Putamen (tissue), 1 donor: ENCODE measurements around the gene ARMC7.

ENCODE experiments used
- DNase-seq: peaks from one replicate; pipeline ENCODE4 v3.0.0-alpha.2; 2016; ENCODE audit warnings: low spot score

Gene ARMC7

DNA sequence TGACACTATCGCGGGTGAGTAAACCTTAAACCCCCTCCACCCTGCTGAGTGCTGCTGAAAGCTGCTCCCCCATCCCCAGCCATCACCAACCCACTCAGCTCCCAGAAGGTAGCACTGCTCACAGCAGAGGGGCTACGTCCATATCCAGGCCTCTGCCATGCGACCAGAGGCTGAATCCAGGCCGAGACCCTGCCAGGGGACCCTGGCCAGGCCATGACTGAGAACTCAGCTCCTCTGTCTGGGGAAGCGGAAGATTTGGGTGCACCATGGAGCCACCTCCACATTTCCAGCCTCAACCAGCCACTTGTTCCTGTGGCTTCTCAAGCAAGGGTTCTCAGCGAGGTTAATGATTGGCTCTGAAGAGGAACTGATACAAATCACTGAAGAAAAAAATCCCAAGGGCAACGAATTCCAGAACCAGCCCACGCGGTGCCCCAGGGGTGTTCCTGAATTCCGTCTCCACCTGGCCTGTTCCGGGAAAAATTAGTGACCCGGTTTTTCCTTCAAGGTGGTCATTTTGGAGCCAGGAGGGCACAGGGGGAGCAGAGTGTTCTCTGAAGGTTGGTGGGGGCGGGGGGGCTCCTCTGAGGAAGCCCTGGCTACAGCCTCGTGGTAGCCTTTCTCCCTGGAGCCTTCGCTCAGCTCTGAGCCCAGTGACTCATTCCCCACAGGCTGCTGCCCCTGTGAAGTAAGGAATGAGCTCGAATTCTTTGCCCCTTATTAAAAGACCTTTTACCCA, 31.3 kb upstream of the ARMC7 start:
- DNase-seq = no peak

DNA sequence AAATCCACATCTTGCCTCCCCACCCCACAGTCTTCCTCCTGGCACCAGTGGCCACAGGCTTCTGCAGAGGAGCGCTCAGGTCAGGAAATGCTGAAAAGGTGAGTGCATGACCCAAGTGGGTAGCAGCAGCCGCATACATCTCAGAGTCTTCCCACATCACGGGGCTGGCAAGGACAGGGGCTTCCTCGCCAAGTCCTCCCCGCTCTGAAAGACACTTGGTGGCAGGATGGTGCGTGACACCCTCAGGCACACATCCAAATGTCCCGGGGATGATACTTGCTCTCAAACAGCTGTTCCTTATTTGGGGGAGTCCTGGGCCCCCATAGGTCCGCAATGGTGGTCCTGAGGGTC, 30.8 kb upstream of the ARMC7 start:
- no peak for DNase-seq

DNA sequence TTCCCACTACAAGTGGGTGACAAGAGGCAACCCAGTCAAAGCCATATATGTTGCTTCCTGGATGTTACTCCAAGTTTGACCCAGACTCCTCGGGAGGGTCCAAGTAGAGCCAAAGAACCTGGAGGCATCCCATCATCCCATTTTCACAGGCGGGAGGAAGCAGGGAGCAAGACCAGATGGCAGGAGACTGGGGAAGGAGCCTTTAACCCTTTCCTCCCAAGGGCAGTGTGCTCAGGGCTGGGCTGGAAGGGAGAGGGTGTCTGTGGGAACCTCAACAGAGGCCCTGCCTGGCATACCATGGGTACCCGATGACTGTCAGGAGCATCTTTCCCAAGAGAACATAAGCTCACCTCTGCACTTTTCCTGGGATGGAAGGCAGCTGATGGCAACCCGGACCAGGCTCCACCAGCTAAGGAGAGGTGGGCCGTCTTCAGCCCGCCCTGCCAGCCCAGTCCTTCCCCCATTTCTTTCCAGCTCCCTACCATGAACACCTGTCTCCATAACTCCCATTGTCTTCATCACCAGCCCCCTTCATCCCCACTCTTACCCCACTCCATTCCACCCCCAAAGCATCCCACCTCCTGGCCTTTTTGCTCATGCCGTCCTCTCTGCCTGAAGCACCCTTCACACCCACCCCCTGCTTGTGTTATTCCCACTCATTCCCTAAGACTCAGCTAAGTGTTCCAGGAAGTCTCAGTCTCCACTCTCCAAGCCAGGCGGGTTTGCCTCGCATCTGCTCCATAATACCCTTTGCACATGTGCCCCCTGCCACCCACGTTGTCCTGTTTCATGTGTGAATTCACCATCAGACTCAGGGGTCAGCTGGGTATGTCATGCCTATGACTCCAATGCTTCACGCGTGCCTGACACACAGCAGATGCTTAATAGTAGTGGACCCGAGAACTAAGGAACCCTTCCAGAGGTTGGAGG, 27.9 kb upstream of the ARMC7 start:
- no peak for DNase-seq

DNA sequence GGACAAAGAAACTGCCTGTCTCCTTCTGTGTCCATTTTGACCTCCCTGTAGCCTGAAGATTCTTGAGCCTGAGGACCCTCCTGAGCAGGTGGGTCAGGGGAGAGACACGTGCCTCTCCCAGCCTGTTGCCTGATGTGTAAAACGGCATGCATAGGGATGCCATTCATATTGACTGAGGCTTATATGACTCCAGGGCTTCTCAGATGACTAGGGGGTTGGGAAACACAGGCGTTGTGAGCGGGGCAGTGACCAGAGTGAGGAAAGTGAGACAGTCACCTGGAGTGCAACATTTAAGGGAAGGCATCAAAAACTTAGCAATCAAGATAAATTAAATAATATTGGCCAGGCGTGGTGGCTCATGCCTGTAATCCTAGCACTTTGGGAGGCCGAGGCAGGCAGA, 27.1 kb upstream of the ARMC7 start:
- DNase-seq = no peak

DNA sequence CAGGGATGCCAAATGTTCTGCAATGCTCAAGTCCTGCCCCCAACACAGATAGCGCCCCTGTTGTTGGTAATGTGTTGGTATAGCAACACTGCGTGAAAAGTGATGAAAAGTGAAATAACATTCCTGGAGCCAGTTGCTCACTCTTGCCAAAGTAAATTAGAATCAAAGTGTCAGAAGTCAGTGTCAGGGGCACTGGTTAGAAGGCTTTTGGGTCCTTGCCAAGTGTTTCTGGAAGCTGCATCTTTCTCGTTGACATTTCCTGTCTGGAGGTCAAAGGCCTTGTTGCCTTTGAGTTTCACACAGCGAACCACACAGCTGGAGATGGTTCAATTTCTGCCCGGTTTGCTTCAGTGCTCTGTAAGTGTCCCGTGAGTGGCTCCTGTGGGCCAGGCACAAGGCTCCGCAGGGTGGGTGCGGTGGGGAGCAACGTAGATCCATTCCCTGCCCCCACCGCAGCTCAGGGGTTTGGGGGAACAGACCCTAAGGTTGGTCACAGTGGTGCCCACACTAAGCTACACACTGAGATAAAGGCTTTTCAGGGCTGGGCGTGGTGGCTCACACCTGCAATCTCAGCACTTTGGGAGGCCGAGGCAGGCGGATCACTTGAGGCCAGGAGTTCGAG, 25.6 kb upstream of the ARMC7 start:
- no peak for DNase-seq

DNA sequence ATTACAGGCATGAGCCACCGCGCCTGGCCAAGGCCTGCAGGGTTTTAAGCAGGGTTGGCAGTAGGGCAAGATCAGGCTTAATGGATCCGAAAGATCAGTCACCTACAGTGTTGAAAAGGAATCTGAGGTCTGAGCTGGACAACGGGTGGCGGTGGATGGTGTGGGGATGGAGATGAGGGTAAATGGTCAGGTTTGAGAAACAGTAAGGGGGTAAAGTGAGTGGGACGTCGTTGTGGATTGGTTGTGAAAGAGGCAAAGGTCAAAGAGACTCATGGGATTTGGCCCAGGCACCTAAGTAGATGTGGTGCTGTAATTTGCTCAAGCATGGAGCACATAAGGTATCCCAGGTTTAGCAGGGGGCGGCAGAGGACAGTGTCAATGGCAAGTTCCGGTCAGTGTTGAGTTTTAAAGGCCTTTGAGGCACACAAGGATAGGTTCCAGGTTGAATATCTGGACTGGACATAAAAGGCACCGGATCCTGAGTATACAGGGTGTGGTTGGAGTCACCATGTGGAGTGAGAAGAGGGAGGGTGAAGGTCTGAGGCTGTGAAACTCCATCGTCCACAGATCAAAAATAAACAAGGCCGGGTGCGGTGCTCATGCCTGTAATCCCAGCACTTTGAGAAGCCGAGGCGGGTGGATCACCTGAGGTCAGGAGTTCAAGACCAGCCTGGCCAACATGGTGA, 23.1 kb upstream of the ARMC7 start:
- no peak for DNase-seq

DNA sequence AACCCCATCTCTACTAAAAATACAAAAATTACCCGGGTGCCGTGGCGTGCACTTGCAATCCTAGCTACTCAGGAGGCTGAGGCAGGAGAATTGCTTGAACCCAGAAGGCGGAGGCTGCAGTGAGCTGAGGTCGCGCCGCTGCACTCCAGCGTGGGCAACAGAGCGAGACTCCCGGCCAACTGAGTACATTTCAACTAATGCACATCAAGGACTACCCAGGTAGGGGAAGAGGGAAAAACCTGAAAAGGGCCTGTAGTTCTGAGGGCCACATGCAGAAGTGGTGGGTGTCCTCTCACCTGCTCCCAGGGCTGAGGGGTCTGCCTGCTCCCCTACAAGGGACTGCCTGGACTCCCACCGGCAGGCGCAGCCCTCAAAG, 22.6 kb upstream of the ARMC7 start:
- DNase-seq = no peak

DNA sequence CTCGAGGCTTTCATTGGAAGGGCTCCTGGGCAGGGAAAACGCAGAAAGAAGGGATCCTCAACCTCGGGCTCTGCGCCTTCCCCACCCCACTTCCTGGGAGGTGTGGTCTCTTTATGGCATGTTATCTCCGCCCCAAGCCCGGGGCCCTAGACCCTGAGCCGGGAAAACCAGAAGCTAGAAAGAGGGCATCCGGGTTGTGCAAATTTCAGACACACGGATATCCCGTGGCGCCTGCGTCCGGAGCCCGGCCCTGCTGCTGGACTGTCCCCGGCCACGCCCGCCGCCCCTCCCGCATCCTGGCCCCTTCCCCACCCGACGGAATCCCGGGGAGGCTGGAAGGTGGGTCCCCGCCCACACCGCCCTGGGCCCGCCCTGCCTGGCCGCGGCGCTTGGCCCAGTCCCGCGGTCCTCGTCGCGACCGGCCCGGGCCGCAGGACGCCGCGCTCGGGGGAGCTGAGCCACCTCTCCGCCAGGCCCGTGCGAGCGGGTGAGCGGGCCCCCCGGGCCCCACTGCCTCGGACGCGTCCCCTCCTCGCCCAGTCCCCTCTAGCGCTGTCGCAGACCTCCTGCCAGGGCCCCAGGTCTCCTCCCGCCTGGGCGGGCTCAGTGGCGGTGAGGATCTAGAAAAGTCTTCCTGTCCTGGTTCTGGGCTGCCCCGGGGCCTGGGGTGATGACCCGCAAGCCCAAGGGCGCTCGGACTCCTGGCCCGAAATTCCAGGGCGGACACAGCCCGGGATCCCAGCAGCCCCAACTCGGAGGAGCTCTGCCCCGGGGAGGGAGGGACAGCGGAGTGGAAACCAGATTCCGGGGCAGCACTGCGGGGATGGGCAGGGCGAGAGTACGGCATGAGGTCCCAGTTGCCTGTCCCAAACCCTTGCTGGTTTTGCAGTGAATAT, 22.0 kb upstream of the ARMC7 start, which contains the start of gene SLC16A5:
Gene SLC16A5 (plus strand): TSS at position 397 of the 896 bp plus-strand sequence. CDS start 5,683 bp downstream, outside the sequence.
- no peak for DNase-seq

DNA sequence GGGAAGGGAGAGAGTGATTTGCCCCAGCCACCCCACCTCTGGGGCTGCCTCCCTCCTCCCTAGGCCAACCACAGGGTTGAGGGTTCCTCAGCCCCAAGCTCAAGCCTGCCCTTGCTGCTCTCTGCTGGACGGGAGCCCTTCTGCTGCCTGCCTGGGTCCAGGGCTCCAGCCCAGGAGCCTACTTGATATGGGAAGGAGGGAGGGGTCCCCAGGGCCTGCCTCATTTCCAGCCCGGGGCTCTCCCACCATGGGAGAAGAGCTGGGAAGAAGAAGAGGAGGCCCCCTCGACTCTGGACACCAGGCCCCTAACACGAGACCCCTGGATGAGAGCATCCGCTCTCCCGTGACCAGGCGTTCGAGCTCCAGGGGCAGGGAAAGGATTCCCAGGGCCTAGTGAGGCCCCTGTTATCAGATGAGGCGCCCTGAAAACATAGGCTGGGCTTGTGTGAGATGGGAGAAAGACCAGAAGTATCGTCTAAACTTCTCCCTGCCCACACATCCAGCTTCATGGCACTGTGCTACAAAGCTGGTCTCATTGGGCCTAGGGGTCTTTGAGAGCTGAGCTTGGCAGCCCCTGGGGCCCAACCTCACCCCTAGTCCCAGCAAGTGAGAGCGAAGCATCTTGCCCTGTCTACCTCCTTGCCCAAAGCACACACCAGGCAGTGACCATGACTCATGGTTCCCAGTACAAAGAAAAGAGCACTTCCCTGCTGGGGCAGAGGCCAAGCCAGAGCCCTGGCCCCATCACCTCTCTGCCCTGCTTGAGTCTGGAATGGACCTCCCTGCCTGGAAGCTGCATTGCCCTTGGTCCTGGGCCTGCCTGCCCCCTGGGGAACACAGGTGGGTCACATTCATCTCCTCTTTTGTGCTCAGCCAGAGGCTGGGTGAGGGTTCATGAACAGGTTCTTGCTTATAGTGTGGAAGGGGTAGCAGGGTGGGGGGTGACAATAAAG, 21.0 kb upstream of the ARMC7 start:
- DNase-seq = no peak

DNA sequence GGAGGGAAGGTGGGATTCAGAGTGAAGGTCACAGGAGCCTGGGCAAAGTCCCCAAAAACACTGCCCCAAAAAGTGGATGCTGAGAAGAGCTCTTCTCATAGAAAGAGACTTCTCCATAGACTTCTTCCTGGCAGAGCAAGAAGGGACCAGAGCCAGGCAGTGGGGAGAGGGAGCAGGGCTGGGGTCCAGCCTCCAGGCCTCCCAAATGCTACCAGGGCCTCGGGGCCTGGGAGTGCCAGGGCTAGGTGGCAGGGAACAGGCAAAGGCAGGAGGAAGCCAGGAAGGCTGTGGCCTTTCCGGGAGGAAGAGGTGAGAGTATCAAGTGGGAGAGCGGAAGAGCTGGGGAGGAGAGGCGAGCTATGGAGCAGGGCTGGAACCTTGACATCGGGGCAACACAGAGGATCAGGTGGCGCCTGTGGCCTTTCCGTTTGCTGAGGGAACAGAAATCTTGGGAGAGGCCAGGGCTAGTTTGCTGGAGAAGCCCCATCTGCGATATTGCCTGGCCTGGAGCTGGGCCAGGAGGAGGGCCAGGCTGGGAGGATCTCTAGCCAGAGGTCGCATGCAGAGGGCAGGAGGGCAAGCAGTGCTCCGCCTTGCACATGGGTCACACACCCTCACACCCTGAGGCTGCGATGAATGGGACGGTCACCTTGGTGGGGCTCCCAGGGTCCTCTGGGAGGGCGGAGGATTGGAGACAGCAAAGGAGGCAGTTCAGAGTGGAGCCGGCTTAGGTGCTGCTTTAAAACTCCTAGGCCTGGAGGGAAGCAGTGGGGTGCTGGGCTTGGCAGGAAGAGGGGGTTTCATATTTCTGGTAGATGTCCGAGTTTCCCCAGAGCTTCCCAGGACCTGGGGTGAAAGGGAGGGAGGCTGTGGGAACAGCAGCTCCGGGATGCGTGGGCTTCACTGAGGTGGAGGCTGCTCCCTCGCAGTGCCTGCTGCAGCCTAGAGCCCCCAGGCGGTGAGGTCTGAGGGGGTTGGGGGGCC, 18.6 kb upstream of the ARMC7 start:
- no peak for DNase-seq

DNA sequence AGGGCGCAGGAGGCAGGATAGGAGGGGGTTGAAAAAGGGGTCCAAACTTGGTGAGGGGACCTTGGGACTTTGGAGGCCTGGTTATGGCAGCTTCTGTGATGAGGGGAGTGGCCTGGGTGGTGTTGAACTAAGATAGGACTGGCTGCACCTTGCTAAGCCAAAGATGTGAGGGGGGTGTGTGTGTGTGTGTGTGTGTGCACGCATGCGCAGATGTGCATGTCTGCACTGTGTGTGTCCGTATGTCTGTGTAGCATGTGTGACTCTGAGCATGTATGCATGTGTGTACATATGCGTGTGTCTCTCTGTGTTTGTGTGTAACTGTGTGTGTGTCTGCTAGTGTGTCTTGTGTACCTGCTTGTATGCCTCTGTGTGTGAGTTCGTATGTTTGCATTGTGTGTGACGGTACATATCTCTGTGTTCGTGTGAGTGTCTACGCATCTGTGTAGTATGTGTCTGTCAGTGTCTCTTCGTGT, 17.9 kb upstream of the ARMC7 start:
- no peak for DNase-seq

DNA sequence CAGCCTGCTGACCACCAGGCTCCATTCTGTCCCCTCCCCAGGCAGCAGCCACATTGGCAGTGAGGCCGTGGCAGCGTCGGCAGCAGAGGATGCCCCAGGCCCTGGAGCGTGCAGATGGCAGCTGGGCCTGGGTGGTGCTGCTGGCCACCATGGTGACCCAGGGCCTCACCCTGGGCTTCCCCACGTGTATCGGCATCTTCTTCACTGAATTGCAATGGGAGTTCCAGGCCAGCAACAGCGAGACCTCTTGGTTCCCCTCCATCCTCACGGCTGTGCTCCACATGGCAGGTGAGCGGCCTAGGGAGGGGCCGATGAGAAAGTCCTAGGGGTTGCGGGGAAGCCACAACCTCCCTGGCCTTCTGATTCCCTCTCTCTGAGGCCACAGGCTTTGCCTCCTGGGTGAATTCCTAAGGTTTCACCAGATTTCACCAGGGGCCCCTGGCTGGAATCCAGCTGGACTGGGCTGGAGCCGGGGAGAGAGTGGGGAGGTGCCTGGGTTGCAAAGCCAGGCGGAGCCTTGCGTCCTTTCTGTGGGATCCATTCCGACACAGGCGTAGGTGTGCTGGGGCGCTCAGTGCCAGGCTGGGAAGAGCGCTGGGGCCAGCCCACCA, 16.1 kb upstream of the ARMC7 start:
- no peak for DNase-seq

DNA sequence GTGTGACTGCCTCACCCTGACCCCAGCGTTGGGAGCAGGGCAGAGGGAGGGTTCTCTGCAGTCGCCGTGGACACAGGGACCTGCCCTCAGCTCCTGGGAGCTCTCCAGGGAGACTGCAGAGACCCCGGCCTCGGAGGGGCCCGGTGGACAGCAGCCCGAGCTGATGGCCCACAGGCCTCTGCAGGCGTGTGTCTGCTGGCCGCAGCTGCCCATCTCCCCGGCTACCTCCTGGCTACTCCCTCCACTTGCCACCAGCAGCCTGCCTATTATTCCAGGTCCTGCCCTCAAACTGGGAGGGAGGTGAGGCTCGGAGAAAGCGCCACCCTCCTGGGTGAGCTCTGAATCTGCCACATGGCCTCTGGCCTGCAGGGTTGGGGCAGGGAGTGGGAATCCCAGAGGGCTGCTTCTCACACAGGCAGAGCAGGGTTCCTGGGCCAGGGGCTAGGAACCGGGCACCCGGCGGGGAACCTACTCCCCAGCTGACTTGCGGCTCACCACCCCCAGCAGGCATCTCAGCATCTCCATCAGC, 14.8 kb upstream of the ARMC7 start:
- DNase-seq = no peak

DNA sequence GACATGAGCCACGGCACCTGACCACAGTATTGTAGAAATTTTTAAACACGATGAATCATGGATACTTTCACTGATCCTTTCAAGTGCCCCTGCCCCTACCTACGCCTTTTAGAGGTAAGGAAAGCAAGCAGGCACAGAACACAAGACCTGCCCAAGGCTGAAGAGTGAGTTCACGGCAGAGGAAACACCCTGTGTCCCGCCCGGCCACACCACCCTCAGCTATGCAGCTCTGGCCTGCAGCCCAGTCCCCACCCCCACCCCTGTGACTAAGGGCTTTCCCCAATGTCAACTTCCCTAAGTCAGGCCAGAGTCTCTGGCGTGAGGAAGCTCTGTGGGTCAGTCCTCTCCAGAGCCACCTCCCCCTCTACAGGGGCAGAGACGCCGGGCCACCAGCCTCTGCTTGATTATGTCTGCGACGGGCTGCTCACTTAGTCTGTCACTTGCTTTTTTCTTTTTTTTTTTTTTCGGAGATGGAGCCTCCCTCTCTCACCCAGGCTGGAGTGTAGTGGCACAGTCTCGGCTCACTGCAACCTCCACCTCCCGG, 13.6 kb upstream of the ARMC7 start:
- DNase-seq = no peak

DNA sequence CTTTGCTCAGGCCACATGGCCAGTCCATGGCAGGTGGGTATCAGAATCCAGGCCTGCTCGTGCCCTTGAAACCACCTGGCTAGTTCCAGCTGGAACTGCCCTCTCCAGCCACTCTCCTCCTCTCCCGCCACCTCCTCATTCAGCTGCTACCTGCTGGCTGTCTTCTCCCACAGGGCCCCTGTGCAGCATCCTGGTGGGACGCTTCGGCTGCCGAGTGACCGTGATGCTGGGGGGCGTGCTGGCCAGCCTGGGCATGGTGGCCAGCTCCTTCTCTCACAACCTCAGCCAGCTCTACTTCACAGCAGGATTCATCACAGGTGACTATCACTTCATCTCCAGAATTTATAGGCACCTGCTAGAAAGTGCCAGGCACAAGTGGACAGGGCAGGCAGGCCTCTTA, 11.9 kb upstream of the ARMC7 start:
- DNase-seq = no peak

DNA sequence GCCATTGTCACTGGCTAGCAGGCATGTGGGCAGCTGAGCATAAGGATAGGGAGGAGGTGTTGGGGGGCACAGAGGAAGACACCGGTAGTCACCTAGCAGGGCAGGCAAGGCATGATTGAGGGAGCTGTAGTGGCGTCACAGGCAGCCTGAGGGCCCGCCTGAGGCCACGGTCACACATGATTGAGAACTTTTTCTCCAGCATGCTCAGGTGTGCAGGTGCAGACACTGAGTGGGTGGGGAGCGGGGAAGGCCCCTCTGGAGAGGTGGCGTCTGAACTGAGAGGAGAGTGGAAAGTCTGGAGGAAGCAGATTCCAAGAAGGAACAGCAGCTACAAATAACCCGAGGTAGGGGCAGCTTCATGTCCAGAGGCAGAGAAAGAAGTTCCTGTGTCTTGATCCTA, 10.9 kb upstream of the ARMC7 start:
- no peak for DNase-seq

DNA sequence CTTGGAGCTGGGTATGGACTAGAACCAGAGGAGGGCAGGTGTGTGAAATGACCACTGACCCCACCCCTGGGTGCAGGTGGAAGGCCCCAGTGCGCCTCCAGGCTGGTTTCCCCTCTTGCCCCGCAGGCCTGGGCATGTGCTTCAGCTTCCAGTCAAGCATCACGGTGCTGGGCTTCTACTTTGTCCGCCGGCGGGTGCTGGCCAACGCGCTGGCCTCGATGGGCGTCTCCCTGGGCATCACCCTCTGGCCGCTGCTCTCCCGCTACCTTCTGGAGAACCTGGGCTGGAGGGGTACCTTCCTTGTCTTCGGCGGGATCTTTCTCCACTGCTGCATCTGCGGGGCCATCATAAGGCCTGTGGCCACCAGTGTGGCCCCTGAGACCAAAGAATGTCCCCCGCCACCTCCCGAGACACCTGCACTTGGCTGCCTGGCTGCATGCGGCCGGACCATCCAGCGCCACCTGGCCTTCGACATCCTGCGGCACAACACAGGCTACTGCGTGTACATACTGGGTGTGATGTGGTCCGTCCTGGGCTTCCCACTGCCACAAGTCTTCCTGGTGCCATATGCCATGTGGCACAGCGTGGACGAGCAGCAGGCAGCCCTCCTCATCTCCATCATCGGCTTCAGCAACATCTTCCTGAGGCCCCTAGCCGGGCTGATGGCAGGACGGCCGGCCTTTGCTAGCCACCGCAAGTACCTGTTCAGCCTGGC, 9.7 kb upstream of the ARMC7 start:
- no peak for DNase-seq
